GM21619 (cell line): ENCODE results near the gene GTF3A.

Experiments used
- ATAC-seq: cut with Tn5 transposase; IDR thresholded peaks from one replicate; pipeline ENCODE4 v1.9.1; 2021; ENCODE audit not compliant: unreplicated experiment

The GTF3A gene

GRCh38 chr13:27446986-27447583 lies 22.7 kb downstream of the GTF3A start:
- ATAC-seq: peak; percentile 22

DNA sequence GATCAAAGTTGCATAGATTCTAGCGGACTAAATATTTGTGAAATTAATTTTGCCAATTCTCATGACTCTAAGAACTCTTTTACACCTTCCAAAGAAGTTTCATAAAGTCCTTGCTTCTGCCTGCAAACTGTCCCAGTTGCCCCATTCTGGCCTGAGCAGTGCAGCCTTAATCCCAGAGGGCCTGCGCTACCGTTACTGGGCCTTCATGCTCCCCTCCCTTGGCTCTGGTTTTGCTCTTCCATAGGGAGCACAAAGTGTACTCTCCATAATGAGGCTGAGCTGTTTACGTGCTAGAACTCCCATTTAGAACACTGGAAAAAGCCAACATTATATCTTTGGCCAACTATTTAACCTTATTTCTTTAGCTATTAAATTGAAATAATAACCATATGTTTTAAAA lies 23.9 kb downstream of the GTF3A start:
- no peak for ATAC-seq

GRCh38 chr13:27449081-27449603 lies 24.7 kb downstream of the GTF3A start:
- no peak for ATAC-seq

DNA sequence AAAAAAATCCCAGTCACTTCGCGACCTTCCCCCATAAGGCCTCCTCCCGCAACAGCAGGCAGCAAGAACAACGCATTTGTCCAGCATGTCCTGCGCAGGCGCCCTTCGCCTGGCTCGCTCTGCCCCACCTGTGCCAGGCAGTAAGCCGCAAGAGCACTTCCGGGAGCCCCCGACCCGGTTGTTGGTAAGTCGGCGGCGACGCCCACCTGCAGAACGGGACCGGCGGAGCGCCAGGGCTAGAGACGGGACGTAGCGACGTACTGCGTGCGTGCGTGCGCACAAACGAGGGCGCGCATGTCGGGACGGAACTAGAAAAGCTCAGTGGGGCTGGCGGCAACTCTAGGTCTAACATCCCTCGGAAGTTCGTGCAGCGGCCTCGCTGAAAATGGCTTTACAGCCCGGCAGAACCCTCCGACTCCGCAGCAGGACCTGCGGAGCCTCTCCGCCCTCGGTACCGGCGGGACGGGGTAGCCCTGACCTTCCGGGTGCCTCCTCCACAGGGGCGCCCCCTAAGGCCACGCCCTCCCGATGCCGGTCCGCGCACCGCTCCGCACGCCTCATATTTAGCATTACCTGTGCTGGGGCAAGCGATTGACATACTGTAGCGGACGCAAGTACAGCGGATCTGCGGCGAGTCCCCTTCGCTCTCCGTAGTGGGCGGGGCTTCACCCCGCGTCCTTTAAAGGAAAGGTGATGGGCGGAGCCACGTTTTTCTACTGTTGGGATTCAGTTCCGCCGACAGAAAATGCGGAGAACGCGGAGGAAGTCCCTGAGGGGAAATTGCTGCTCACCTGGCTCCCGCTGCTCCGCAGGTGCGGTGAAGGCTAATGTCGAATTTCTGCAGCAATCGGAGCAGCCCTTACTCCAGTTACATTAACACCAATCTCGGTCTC lies 25.8 kb downstream of the GTF3A start, which contains the start of gene MTIF3:
Gene MTIF3, minus strand, starts transcription at position 629 of the 893 bp plus-strand sequence. CDS start 10,116 bp downstream, outside the sequence.
- ATAC-seq: peak; percentile 79

DNA sequence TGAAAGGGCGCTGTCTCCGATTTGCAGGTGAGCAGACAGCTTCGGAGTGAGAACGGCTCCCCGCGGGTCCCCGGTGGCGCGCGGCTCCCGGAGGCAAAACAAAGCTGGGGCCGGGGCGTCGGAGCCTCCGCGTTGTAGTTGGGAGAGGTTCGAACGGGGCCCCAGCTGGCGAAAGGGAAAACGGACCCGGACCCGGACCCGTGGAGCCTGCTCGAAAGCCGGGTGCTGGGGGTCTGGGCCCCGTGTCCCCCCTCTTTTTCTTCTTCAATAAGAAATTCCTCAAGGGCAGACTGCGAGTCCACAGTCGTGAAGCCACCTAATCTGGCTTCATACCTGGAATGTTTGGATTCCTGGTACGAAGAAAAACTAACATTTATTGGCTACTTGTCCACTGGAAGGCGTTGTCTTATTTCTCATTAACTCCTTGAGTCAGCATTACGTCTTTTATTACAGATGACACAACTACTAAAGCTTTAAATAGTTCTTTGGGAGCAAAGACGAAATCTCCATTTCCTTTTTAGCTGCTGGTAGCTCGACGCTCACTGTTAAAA lies 26.6 kb downstream of the GTF3A start:
- no peak for ATAC-seq

DNA sequence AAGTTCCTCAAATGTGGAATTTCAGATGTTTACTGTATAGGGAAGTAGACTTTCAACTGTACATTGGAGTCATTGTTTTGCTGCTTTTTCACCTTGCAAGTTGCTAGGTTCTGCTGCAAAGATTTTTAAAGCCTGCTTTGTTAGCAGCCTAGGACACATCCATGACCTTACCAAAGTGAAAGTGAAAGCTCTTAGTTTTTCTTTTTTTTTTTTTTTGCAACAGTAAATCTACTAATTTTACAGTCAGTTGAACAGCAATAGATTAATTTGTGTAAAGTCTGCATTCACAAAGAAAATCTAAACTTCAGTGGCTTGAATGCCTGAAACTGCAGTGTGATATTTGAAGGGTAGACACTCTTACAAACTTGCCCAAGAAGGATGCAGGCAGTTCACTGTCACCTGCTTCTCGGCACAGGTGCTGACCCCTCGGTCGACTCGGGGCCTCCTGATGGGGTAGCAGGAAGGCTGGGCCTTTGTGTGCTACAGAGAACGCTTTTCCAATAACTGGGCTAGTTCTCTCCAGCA lies 31.0 kb downstream of the GTF3A start:
- no peak for ATAC-seq

DNA sequence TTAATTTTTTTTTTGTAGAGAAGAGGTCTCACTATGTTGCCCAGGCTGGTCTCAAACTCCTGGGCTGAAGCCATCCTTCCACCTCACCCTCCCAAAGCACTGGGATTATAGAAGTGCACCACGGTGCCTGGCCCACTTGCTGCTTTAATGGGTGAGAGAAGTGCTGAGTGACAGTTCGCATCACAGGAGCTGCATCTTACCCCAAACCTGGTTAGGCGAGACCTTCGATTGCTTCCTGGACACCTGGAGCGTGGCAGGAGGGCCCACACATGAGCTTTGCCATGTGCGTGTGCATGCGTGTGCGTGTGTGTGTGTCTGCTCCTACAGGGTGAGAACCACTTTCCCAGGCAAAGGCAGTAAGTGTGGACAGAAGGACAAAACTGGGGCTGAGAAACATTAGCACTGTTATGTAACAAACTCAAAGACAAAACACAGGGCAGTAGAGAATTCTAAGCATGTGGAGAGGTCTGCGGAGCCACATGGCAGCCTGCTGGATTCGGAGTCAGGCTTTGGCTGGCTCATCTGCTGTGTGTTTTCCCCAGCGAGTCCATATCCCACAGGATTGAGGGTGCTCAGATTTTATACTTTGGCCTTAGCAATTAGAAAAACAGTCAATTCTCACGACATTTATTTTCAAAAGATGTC lies 37.6 kb downstream of the GTF3A start:
- no peak for ATAC-seq

- no peak for ATAC-seq
Measured at GRCh38 chr13:27463500-27463899, 39.1 kb downstream of the GTF3A start.

GRCh38 chr13:27465611-27466010 lies 41.2 kb downstream of the GTF3A start:
- no peak for ATAC-seq

DNA sequence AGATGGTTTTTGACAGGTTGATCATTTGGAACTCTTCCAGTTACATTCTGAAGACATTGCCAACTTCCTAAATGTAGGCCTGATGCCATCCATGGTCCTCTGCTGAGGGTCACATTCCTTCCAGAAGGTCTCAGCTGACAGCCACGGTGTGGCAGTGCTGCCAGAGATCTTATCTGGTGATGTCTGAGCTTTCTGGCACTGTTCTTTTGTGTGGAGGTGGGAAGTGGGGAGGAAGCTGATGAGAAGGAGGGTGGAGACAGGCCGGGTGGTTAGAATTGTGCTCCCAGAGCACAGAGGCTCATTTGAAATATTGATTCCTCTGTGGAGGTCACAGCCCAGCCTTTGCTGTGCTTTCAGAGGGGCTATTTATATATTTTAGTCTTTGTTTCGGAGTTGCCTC lies 42.1 kb downstream of the GTF3A start:
- ATAC-seq: no peak

GRCh38 chr13:27470075-27470820 lies 45.8 kb downstream of the GTF3A start:
- no peak for ATAC-seq

GRCh38 chr13:27472441-27472840 lies 48.0 kb downstream of the GTF3A start:
- no peak for ATAC-seq

- ATAC-seq: no peak
Measured at GRCh38 chr13:27472941-27473340, 48.5 kb downstream of the GTF3A start.

- ATAC-seq: no peak
Measured at GRCh38 chr13:27474751-27475268, 50.4 kb downstream of the GTF3A start.

GRCh38 chr13:27476943-27477703 lies 52.7 kb downstream of the GTF3A start:
- ATAC-seq: peak; percentile 46

GRCh38 chr13:27481766-27482165 lies 57.3 kb downstream of the GTF3A start:
- no peak for ATAC-seq

- ATAC-seq: peak; percentile 88
Measured at GRCh38 chr13:27482983-27483382, 58.6 kb downstream of the GTF3A start.

GRCh38 chr13:27483421-27483820 lies 59.0 kb downstream of the GTF3A start:
- ATAC-seq: no peak
